Colonic mucosa (tissue), 4 donors: ENCODE measurements around the gene BLVRA. TPM values are rescaled to one million over a fixed set of nuclear protein-coding genes. Genes with fewer than 3 reads are reported as not detected.

Experiments used
- DNase-seq: peaks from one replicate; pipeline ENCODE4 v3.0.0-alpha.2; 2020
- H3K27ac ChIP-seq: fragments of 200-600 bp; one replicate; pipeline ENCODE4 v1.8.0; 2021
- H3K27me3 ChIP-seq: fragments of 200-600 bp; one replicate; pipeline ENCODE4 v1.8.0; 2021
- H3K36me3 ChIP-seq: fragments of 200-600 bp; one replicate; pipeline ENCODE4 v1.8.0; 2021
- H3K4me1 ChIP-seq: fragments of 200-600 bp; one replicate; pipeline ENCODE4 v1.8.0; 2021; ENCODE audit warnings: mild to moderate bottlenecking
- H3K4me3 ChIP-seq: fragments of 200-600 bp; one replicate; pipeline ENCODE4 v1.8.0; 2021
- H3K9ac ChIP-seq, 2 donors: one replicate each; pipeline ENCODE4 v1.7.0; 2013; ENCODE audit warnings: control low read depth in 2 of 2, low read depth in 2 of 2, low read length in 2 of 2
- H3K9me3 ChIP-seq: fragments of 200-600 bp; one replicate; pipeline ENCODE4 v1.8.0; 2021
- CTCF ChIP-seq: fragments of 200-600 bp; IDR thresholded peaks from one replicate; pipeline ENCODE4 v1.8.0; 2022; ENCODE audit warnings: antibody characterized with exemption, mild to moderate bottlenecking
- intact Hi-C: fragments of 100-400 bp; cut with DNase I; formaldehyde crosslinking; loops from one replicate; pipeline ENCODE4 v1.14.1; 2022
- total RNA-seq, 2 donors: library from RNA; stranded (reverse); fragmentation: NEBNext Ultra II Directional in 1 of 2; extraction: Animal tissue kit (Norgen Biotek cat#: 25700) in 1 of 2; gene quantifications; one replicate each; pipeline ENCODE4 v1.2.1, GENCODE V29; 2021
- donor health status: healthy.
- donor health status: DM: no; HTN: no; CAD: no.
- donor health status: DM: no; HTN: no; CAD: no.

Gene BLVRA
- total RNA-seq, 2 donors from 2014 or later: 5.4 to 14.7 TPM

- Histone ChIP-seq H3K36me3 (no peaks in the 10 kb centered on the region), H3K4me1 (no peaks in the 10 kb centered on the region), H3K27ac (no peak overlapping the region), H3K9ac (no peak overlapping the region), H3K27me3 (no peaks in the 10 kb centered on the region), H3K9me3 (no peaks in the 10 kb centered on the region), H3K4me3 (no peak overlapping the region)
- intact Hi-C loops: no loop called here
- no peak for TF ChIP-seq CTCF
- no peak for DNase-seq
Measured at GRCh38 chr7:43849047-43849446, 90.6 kb downstream of the BLVRA start.

GRCh38 chr7:43850348-43851116 is 92.1 kb downstream of the BLVRA start:
- Histone ChIP-seq H3K9ac (no peak overlapping the region), H3K4me3 (no peak overlapping the region), H3K9me3 (no peaks in the 10 kb centered on the region), H3K36me3 (no peaks in the 10 kb centered on the region), H3K4me1 (no peaks in the 10 kb centered on the region), H3K27me3 (no peaks in the 10 kb centered on the region), H3K27ac (no peak overlapping the region)
- TF ChIP-seq CTCF: no peak
- DNase-seq: no peak
- intact Hi-C loops: no loop called here

GRCh38 chr7:43851805-43852204 is 93.3 kb downstream of the BLVRA start:
- DNase-seq: no peak
- Histone ChIP-seq H3K4me1 (no peaks in the 10 kb centered on the region), H3K4me3 (no peak overlapping the region), H3K9ac (no peak overlapping the region), H3K9me3 (no peaks in the 10 kb centered on the region), H3K27me3 (no peaks in the 10 kb centered on the region), H3K27ac (no peak overlapping the region), H3K36me3 (no peaks in the 10 kb centered on the region)
- intact Hi-C loops: no loop called here
- no peak for TF ChIP-seq CTCF

- Histone ChIP-seq H3K27me3 (no peaks in the 10 kb centered on the region), H3K9ac (no peak overlapping the region), H3K4me1 (no peaks in the 10 kb centered on the region), H3K4me3 (no peak overlapping the region), H3K9me3 (no peaks in the 10 kb centered on the region), H3K27ac (no peak overlapping the region), H3K36me3 (no peaks in the 10 kb centered on the region)
- intact Hi-C loops: no loop called here
- DNase-seq: no peak
- no peak for TF ChIP-seq CTCF
Measured at GRCh38 chr7:43855176-43855575, 96.7 kb downstream of the BLVRA start.

- Histone ChIP-seq H3K9me3 (no peaks in the 10 kb centered on the region), H3K9ac (no peak overlapping the region), H3K4me1 (no peaks in the 10 kb centered on the region), H3K36me3 (no peaks in the 10 kb centered on the region), H3K27ac (no peak overlapping the region), H3K27me3 (no peaks in the 10 kb centered on the region), H3K4me3 (no peak overlapping the region)
- intact Hi-C loops: no loop called here
- no peak for TF ChIP-seq CTCF
- no peak for DNase-seq
Measured at GRCh38 chr7:43856316-43856715, 97.8 kb downstream of the BLVRA start.

Other genes starting within 250 kb of the BLVRA start
- gene STK17A, start 175.6 kb upstream of the BLVRA start, total RNA-seq: 10 to 100 TPM; 16.0 to 30.6 TPM
- 10 to 100 TPM; 24.8 to 45.1 TPM for gene COA1, start 29.2 kb upstream of the BLVRA start, total RNA-seq
- 100 to 1,000 TPM; 102 to 160 TPM for gene MRPS24, start 110.8 kb downstream of the BLVRA start, total RNA-seq
- gene URGCP, start 147.9 kb downstream of the BLVRA start, total RNA-seq: 10 to 100 TPM; 45.5 to 65.7 TPM
- gene UBE2D4, start 167.8 kb downstream of the BLVRA start, total RNA-seq: 10 to 100 TPM in 1 of 2 donors, 1 to 10 TPM in 1; 8.9 to 12.8 TPM
- not detected for gene SPDYE1, start 239.2 kb downstream of the BLVRA start, total RNA-seq